ENCODE measurements around the gene AGBL1. TPM values are rescaled to one million over a fixed set of nuclear protein-coding genes. Genes with fewer than 3 reads are reported as not detected.

The AGBL1 gene
- total and polyA plus RNA-seq, 4 donors: 0.08 to 147 (median 4.7) TPM

- TF ChIP-seq, protein P1, sequence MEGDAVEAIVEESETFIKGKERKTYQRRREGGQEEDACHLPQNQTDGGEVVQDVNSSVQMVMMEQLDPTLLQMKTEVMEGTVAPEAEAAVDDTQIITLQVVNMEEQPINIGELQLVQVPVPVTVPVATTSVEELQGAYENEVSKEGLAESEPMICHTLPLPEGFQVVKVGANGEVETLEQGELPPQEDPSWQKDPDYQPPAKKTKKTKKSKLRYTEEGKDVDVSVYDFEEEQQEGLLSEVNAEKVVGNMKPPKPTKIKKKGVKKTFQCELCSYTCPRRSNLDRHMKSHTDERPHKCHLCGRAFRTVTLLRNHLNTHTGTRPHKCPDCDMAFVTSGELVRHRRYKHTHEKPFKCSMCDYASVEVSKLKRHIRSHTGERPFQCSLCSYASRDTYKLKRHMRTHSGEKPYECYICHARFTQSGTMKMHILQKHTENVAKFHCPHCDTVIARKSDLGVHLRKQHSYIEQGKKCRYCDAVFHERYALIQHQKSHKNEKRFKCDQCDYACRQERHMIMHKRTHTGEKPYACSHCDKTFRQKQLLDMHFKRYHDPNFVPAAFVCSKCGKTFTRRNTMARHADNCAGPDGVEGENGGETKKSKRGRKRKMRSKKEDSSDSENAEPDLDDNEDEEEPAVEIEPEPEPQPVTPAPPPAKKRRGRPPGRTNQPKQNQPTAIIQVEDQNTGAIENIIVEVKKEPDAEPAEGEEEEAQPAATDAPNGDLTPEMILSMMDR (IDR thresholded peaks at IDR 0.05; ENCODE audit: control extremely low read depth, extremely low read depth): no peak
- H3K9me3 ChIP-seq (ENCODE audit: control insufficient read depth in 4 of 4, insufficient read depth in 3 of 4, low read length in 3 of 4): peaks cover 0 to 3% (median 0%) of the 10 kb centered on the region in 4 donors
- WGBS, 2 donors: 79 to 85% methylated on average over 4 of the region's 4 CpGs
- H3K27ac ChIP-seq (ENCODE audit: low read depth in 1 of 2, low read length in 1 of 2): no peak overlapping the region
- H3K27me3 ChIP-seq (ENCODE audit: control insufficient read depth in 3 of 3, insufficient read depth in 3 of 3, low read length in 2 of 3): no peaks in the 10 kb centered on the region
- H3K9ac ChIP-seq (ENCODE audit: insufficient read depth in 1 of 2, low read length in 2 of 2): no peak overlapping the region
- H3K36me3 ChIP-seq (ENCODE audit: control insufficient read depth in 4 of 4, insufficient read depth in 4 of 4, low read length in 4 of 4): no peaks in the 10 kb centered on the region
- ATAC-seq (ENCODE audit: insufficient read depth, low FRiP score) (no peak), DNase-seq (no peak)
- no peak overlapping the region for H3K4me3 ChIP-seq
- H3K4me1 ChIP-seq (ENCODE audit: control insufficient read depth in 5 of 5, insufficient read depth in 5 of 5, low read length in 5 of 5): no peaks in the 10 kb centered on the region
Measured at GRCh38 chr15:86689006-86689405, 609.3 kb downstream of the AGBL1 start.

GRCh38 chr15:86690566-86690965, 610.9 kb downstream of the AGBL1 start:
- no peaks in the 10 kb centered on the region for H3K27me3 ChIP-seq (ENCODE audit: control insufficient read depth in 3 of 3, insufficient read depth in 3 of 3, low read length in 2 of 3)
- H3K9me3 ChIP-seq (ENCODE audit: control insufficient read depth in 4 of 4, insufficient read depth in 3 of 4, low read length in 3 of 4): peaks cover 0 to 3% (median 0%) of the 10 kb centered on the region in 4 donors
- ATAC-seq (ENCODE audit: insufficient read depth, low FRiP score) (no peak), DNase-seq (peak in 2 of 3 donors; percentile 29 to 68)
- H3K36me3 ChIP-seq (ENCODE audit: control insufficient read depth in 4 of 4, insufficient read depth in 4 of 4, low read length in 4 of 4): no peaks in the 10 kb centered on the region
- TF ChIP-seq, protein P1 (IDR thresholded peaks at IDR 0.05; ENCODE audit: control extremely low read depth, extremely low read depth): no peak
- WGBS, 2 donors: 80 to 94% methylated on average over 1 of the region's 1 CpG
- no peaks in the 10 kb centered on the region for H3K4me1 ChIP-seq (ENCODE audit: control insufficient read depth in 5 of 5, insufficient read depth in 5 of 5, low read length in 5 of 5)
- H3K4me3 ChIP-seq: no peak overlapping the region
- no peak overlapping the region for H3K27ac ChIP-seq (ENCODE audit: low read depth in 1 of 2, low read length in 1 of 2)
- H3K9ac ChIP-seq (ENCODE audit: insufficient read depth in 1 of 2, low read length in 2 of 2): no peak overlapping the region

DNA sequence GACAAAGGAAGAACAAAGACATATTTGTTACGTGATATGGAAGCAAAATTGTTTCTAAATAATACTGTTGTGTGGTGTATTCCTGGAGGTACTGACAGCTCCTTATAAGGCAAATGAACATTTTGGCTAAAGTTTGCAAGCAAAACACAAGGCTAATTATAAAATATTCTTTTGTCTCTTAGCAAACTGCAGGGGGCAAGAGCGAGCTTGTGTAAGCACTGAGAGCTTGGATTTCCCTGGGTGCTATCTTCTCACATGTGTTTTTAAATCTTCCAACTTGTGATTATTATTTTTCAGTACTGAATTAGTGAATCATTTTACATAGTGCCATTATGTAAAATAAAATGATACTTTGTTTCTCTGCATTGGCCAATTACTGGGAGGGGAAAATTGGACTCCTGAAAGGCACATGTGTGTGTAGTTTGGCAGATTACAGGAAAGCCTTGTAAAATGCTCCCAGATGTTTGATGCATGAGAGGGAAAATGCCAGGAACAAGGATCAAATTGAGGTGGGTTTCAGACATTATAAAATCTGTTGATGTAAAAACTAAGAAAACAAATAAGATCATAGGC, 611.5 kb downstream of the AGBL1 start:
- Histone ChIP-seq H3K27me3 (ENCODE audit: control insufficient read depth in 3 of 3, insufficient read depth in 3 of 3, low read length in 2 of 3) (no peaks in the 10 kb centered on the region), H3K36me3 (ENCODE audit: control insufficient read depth in 4 of 4, insufficient read depth in 4 of 4, low read length in 4 of 4) (no peaks in the 10 kb centered on the region), H3K4me3 (no peak overlapping the region), H3K4me1 (ENCODE audit: control insufficient read depth in 5 of 5, insufficient read depth in 5 of 5, low read length in 5 of 5) (no peaks in the 10 kb centered on the region), H3K9ac (ENCODE audit: insufficient read depth in 1 of 2, low read length in 2 of 2) (no peak overlapping the region), H3K9me3 (ENCODE audit: control insufficient read depth in 4 of 4, insufficient read depth in 3 of 4, low read length in 3 of 4) (peaks cover 0 to 3% (median 0%) of the 10 kb centered on the region in 4 donors), H3K27ac (ENCODE audit: low read depth in 1 of 2, low read length in 1 of 2) (no peak overlapping the region)
- peak in 2 of 3 donors; percentile 15 to 52 for DNase-seq
- WGBS, 2 donors: 60 to 64% methylated on average over 2 of the region's 2 CpGs
- TF ChIP-seq, protein P1 (IDR thresholded peaks at IDR 0.05; ENCODE audit: control extremely low read depth, extremely low read depth): no peak
- no peak for ATAC-seq (ENCODE audit: insufficient read depth, low FRiP score)
